ENCODE data around the gene RNF20.

Gene RNF20

GRCh38 chr9:101590901-101591300 is 57.2 kb downstream of the RNF20 start:
- no peak for DNase-seq (ENCODE audit: low read depth, low spot score)

GRCh38 chr9:101591787-101592446 is 58.3 kb downstream of the RNF20 start:
- no peak for DNase-seq (ENCODE audit: low read depth, low spot score)

GRCh38 chr9:101592788-101593187 is 59.1 kb downstream of the RNF20 start:
- no peak for DNase-seq (ENCODE audit: low read depth, low spot score)

- no peak for DNase-seq (ENCODE audit: low read depth, low spot score)
These were observed 59.7 kb downstream of the RNF20 start for GRCh38 chr9:101593345-101593744.

DNA sequence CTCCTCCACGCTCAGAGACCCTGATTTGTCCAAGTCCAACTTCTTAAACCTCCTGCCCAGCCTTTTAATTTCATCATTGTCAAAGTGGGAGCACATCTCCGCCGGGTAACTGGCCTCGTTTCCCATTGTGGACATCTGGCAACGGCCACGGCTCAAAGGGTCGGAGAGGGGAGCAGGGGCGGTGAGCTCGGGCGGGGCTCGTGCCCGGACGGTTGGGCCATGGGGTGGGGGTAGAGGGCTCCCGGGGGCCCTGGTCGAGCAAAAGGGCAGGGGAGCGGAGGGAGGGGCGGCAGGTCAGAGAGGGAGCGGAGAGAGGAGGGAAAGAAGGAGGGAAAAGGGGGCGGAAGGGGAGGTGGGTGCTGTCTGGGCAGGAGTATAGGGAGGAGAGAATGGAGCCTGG is 61.1 kb downstream of the RNF20 start, which contains the start of gene PPP3R2:
Gene PPP3R2, minus strand, starts transcription at position 174 of the 400 bp plus-strand sequence. Its CDS starts 48 bp downstream, at position 126.
- DNase-seq (ENCODE audit: low read depth, low spot score): no peak

GRCh38 chr9:101601904-101602765 is 68.5 kb downstream of the RNF20 start:
- peak; percentile 23 for DNase-seq (ENCODE audit: low read depth, low spot score)

GRCh38 chr9:101604296-101604695 is 70.6 kb downstream of the RNF20 start:
- DNase-seq (ENCODE audit: low read depth, low spot score): no peak

DNA sequence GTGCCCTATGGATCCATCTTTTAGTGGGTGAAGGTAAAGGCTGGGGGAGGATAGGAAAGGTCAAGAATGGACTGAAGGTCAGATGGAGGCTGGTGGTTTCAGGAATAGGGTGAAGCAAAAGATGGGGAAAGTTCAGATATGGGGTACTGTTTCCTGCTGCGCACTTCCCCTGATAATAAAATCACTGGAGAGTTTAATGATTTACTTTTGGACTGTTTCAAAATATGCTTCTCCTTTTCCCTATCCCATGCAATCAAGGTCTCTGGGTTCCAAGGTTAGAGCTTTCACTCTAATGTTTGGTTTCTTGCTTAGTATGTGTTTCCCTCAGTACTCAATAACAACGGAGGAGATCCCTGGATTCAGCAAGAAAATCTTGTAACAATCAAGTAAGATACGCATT is 71.9 kb downstream of the RNF20 start:
- no peak for DNase-seq (ENCODE audit: low read depth, low spot score)

Data from smooth muscle cell of the brain vasculature (primary cell).